HG03064 (cell line): ENCODE data around the gene CCNA1.

ENCODE experiments used
- ATAC-seq: cut with Tn5 transposase; IDR thresholded peaks from one replicate; pipeline ENCODE4 v1.9.1; 2021; ENCODE audit warnings: low read depth; ENCODE audit not compliant: unreplicated experiment

CCNA1 gene

DNA sequence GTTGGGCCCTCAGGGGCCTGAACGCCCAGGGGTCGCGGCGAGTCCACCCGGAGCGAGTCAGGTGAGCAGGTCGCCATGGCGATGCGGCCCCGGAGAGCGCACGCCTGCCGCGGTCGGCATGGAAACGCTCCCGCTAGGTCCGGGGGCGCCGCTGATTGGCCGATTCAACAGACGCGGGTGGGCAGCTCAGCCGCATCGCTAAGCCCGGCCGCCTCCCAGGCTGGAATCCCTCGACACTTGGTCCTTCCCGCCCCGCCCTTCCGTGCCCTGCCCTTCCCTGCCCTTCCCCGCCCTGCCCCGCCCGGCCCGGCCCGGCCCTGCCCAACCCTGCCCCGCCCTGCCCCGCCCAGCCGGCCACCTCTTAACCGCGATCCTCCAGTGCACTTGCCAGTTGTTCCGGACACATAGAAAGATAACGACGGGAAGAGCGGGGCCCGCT, at the start of gene CCNA1:
Gene CCNA1, plus strand, starts transcription at position 390 of the 439 bp plus-strand sequence. CDS start 562 bp downstream, outside the sequence.
- ATAC-seq = no peak

- no peak for ATAC-seq
Observed at GRCh38 chr13:36385489-36385888, 46.8 kb upstream of the CCNA1 start.

GRCh38 chr13:36395280-36395679, 37.0 kb upstream of the CCNA1 start:
- no peak for ATAC-seq

DNA sequence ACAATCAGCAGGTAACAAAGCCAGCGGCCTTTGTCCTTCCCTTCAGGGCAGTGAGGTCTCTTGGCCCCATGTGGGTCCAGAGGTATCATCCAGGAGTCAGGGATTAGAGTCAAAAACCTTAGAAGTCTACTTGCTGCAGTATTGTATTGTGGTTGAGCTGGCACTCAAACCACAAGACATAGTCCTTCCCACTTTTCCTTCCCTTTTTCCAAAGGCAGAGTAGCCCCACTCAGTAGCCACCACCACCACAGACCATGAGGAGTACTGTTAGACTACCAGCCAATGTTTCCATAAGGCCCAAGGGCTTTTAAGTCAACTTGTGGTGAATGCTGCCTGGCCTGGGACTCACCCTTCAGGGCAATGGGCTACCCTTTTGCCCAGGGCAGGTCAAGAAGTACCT, 27.1 kb upstream of the CCNA1 start:
- ATAC-seq = no peak

DNA sequence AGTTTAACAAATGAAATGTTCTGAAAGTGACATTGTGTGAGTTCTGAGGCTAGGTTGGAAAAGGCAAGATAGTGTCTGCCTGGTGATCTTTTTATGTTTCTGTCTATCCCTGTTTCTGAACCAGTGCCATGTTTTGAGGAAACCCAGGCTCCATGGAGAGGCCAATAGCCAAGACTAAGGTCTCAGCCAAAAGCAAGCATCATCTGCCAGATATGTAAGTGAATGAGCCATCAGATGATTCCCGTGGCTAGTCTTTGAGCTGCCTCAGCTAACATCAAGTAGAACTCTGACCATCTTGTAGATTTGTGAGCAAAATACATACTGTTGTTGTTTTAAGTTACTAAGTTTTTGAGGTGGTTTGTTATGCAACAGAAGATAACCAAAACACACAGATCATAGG, 19.6 kb upstream of the CCNA1 start:
- ATAC-seq = no peak

DNA sequence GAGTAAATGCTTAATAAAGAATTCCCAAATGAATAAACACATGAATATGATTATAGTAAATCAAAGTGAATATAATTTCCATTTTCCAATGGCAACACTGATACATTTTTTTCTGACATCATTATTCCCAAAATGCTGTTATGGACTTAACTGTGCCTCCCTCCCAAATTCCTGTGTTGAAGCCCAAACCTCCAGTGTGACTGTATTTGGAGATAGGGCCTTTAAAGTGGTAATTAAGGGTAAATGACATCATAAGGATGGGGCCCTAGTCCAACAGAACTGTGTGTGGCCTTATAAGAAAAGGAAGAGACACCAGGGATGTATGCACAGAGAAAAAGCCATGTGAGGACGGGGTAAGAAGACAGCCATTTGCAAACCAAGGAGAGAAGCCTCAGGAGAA, 19.1 kb upstream of the CCNA1 start:
- ATAC-seq = no peak

- ATAC-seq = no peak
Observed at GRCh38 chr13:36414461-36414860, 17.8 kb upstream of the CCNA1 start.

DNA sequence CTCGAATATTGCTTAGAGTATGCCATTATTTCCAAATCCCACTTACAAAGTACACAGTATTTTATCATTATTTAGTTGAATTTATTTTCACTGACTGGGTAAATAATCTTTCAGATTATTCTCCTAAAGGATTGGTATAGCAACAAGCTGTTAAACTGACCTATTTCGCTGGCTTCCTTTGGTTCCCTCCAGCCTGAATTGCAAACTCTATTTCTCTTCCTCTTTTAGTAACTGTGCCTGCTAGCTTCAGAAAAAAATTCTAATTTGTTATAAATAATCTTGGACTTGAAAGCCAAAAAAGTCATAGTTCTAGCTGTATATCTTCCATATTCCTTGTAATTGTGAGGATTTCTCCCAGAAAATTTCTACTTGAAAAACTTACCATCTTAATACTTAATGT, 15.0 kb upstream of the CCNA1 start:
- no peak for ATAC-seq

DNA sequence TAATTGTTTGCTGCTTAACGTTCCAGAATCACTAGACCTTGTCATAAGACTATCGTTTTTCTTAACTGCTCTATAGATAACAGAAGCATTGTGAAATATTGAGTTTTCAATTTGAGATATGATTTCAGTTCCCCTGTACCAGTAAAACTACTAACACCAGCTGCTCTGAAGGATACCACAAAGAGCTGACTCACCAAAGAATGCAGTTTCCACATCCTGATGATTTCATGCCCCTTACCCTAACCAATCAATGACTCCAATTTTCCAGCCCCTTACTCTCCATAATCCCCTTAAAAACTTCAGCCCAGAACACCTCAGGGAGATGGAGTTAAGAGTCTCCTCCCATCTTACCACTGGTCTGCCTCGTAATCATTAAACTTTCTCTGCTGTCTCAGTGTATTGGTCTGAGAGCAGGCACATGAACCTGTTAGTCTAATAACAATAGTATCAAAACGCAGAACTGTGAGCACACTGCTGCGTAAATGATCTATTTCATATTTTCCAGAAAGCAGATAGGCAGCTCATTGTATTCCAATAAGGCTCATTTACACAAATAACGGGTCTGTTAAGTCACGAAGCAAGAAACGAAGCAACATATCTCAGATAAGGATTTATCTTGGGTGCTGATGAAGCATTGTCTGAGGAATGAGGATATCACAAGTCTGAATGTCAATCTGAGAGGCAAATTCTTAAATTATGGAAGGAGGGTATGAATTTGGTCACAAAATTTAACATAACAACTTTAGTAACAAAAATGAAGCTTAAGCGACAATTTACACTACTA, 14.1 kb upstream of the CCNA1 start:
- peak; percentile 92 for ATAC-seq

- no peak for ATAC-seq
Observed at GRCh38 chr13:36420437-36420891, 11.8 kb upstream of the CCNA1 start.

DNA sequence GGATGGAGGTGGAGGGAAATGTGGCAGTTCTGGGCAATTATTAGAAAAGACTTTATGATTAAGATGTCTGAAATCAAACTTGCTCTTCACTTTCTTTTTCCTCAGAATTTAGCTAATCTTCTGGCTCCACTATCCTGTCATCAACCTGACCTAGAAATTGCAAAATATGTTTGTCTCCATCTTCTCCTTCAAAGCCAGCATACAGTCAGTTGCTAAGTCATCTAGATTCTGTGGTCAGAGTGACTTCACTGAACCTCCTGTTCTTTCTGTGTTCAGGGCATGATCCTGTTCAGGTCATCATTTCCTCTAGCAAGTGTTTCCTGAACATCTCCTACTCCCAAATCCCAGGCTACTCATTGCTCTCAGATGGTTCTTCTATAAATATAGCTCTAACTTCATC, 10.8 kb upstream of the CCNA1 start:
- ATAC-seq = no peak

DNA sequence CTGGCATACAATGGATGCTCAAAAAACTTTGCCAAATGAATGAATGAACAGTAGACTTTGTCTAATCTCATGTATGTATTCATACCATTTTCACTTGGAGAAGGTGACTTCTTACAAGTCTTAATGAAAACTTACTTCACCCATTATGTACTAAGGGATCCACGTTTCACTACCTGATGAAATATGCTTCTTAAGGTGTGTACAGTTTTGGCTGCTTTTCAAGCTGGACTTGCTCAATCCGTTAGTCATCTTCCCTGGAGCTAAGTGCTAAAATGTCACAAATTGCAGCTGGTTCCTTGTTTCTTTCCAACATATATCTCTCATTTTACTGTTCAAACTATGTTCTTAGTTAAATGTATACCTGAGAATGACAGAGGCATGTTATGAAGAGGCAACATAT, 4.2 kb upstream of the CCNA1 start:
- ATAC-seq = no peak

DNA sequence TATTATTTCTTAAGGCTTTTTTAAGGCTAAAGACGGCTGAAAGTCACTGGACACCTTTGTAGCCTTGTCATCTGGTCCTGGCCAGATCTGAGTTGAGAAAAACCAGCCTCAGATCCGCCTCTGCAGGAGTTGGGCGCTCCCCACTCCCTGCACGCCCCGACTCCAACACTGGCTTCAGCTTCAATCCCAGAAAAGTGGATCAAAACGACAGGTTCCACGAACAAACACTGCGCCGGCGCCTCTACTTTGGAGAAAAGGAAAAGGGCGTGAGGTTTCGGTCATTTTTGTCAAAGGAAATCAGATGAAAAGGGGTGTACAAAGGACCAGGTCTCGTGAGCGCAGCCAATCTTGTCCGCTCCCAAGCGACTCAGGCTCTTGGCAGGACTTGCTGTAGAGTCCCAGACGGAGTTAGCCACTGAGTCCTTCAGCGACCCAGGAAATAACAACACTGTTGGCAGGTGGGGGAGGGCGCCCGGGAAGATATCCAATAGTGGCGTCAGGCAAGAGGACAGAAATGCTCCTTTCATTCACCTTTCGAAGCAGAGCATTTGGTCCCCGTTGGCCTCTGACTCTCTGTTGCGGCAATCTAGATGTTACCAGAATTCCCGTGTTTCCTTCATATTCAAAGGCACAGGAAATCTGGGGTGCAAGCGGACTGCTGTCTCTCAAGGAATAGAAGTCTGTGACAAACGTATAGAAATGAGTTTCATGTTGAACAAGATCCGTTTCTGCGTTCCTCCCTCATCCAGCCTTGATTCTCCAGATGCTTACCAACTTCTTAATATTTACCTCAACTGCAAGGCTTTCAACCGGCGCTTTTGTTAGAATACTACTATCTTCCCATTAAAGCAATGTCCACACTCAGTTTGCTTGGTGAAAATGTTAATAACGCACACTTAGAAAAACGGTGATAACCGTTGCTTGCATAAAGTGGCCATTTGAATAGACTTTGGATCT, 1.8 kb upstream of the CCNA1 start:
- ATAC-seq = no peak

DNA sequence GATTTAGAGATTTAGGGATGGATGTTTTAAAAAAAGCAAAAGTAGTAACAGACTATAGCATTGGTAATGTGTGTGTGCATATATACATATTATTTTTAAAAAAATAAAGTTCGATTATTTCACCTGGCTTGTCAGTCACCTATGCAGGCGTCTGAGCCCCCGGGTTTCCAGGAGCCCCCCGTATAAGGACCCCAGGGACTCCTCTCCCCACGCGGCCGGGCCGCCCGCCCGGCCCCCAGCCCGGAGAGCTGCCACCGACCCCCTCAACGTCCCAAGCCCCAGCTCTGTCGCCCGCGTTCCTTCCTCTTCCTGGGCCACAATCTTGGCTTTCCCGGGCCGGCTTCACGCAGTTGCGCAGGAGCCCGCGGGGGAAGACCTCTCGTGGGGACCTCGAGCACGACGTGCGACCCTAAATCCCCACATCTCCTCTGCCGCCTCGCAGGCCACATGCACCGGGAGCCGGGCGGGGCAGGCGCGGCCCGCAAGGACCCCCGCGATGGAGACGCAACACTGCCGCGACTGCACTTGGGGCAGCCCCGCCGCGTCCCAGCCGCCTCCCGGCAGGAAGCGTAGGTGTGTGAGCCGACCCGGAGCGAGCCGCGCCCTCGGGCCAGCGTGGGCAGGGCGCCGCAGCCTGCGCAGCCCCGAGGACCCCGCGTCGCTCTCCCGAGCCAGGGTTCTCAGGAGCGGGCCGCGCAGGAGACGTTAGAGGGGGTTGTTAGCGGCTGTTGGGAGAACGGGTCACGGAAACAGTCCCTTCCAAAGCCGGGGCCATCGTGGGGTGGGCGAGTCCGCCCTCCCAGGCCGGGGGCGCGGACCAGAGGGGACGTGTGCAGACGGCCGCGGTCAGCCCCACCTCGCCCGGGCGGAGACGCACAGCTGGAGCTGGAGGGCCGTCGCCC, 840 bp upstream of the CCNA1 start:
- ATAC-seq = no peak

- ATAC-seq = no peak
Observed at GRCh38 chr13:36436811-36437210, 4.5 kb downstream of the CCNA1 start.

DNA sequence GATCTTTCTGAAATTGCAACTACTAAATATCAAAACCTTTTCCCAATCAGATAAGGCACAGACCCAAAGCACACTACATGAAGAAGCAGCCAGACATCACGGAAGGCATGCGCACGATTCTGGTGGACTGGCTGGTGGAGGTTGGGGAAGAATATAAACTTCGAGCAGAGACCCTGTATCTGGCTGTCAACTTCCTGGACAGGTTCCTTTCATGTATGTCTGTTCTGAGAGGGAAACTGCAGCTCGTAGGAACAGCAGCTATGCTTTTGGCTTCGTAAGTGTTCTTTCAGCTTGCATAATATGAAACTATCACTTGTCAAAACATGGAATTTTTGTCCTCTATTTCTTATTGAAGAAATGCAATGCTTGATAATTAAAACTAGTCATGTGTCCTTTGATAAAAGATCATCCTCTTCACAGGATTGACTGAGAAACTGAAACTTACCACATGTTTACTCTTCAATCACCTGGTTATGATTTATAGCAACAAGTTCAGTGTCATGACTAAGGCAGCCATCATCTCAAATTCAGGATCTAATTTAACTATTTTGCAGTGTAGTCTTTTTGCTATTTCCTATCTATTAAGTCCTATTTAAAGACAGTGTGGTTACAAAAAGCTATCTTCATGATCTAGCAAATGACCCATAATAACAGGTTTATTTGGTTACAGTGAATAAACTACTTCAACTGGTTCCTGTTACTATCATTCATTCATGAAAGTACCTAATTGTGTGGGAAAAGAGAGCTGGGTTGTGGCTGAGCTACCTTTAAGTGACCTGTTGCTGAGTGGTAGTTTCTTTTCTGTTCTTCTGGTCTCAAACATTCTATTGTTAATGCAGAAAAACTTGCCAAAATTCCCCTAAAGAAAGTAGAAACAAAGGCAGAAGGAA, 6.5 kb downstream of the CCNA1 start:
- ATAC-seq = no peak

GRCh38 chr13:36445278-36445677, 13.0 kb downstream of the CCNA1 start:
- no peak for ATAC-seq

- no peak for ATAC-seq
Observed at GRCh38 chr13:36445891-36446351, 13.6 kb downstream of the CCNA1 start.

DNA sequence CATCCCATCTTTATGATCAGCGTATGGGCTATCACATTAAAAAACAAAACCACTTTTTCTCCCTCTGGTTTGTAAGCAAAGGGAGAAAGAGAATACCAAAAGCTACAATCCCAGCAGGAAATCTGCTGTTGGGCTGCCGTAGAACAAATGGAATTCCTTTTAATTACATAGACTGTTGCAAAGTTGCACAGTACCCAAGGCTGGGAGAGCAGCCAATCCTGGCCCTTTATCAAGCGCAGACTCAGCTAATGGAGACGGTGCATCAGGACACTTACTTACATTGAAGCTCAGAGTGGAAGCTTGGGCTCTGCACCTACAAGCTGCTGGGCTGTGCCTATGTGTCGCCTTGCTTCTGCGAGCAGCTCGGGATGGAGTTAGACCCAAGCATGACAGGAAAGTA, 15.2 kb downstream of the CCNA1 start:
- no peak for ATAC-seq
